Type B pancreatic cell (in vitro differentiated cells): ENCODE results near the gene GDE1. TPM values are rescaled to one million over a fixed set of nuclear protein-coding genes. Genes with fewer than 3 reads are reported as not detected.

Source experiments
- DNase-seq: peaks from one replicate; pipeline ENCODE4 v3.0.0; 2021; ENCODE audit warnings: mixed read lengths; ENCODE audit not compliant: unreplicated experiment; ENCODE audit errors: extremely low spot score
- H3K27ac Mint-ChIP-seq: 2 replicates; pipeline ENCODE4 v1.8.0; 2021; ENCODE audit warnings: mild to moderate bottlenecking, mixed read lengths
- H3K27me3 Mint-ChIP-seq: 2 replicates; pipeline ENCODE4 v1.8.0; 2021; ENCODE audit warnings: mixed read lengths
- H3K36me3 Mint-ChIP-seq: 2 replicates; pipeline ENCODE4 v1.8.0; 2021; ENCODE audit warnings: mixed read lengths
- H3K4me1 Mint-ChIP-seq: one replicate; pipeline ENCODE4 v1.8.0; 2021; ENCODE audit warnings: mixed read lengths; ENCODE audit not compliant: unreplicated experiment
- H3K4me3 Mint-ChIP-seq: 2 replicates; pipeline ENCODE4 v1.8.0; 2021; ENCODE audit warnings: mild to moderate bottlenecking, mixed read lengths
- H3K9me3 Mint-ChIP-seq: 2 replicates; pipeline ENCODE4 v1.8.0; 2021; ENCODE audit warnings: mixed read lengths
- CTCF ChIP-seq: fragments of 200-600 bp; sonication (generic); conservative IDR thresholded peaks from 2 replicates; pipeline ENCODE4 v1.5.0; 2021; ENCODE audit warnings: antibody characterized with exemption, mild to moderate bottlenecking
- total RNA-seq: library from RNA; stranded (reverse); gene quantifications from 2 replicates; pipeline ENCODE4 v1.2.1, GENCODE V29; 2021; ENCODE audit warnings: low replicate concordance

GDE1 gene
- total RNA-seq, 1 donor from 2014 or later, result 66.7 TPM

GRCh38 chr16:19482291-19482690 is 39.6 kb downstream of the GDE1 start:
- no peak for DNase-seq
- Mint-ChIP-seq H3K9me3 (no peaks in the 10 kb centered on the region), H3K27me3 (no peaks in the 10 kb centered on the region), H3K27ac (no peak overlapping the region), H3K4me3 (no peak overlapping the region), H3K36me3 (no peaks in the 10 kb centered on the region), H3K4me1 (no peaks in the 10 kb centered on the region)
- no peak for TF ChIP-seq CTCF

- no peaks in the 10 kb centered on the region for H3K27me3 Mint-ChIP-seq
These were observed 40.1 kb downstream of the GDE1 start for GRCh38 chr16:19481769-19482168.

GRCh38 chr16:19481296-19481695 is 40.6 kb downstream of the GDE1 start:
- Mint-ChIP-seq H3K4me1 (no peaks in the 10 kb centered on the region), H3K27me3 (no peaks in the 10 kb centered on the region), H3K27ac (no peak overlapping the region), H3K9me3 (no peaks in the 10 kb centered on the region), H3K36me3 (no peaks in the 10 kb centered on the region), H3K4me3 (no peak overlapping the region)
- DNase-seq, result no peak
- no peak for TF ChIP-seq CTCF

More at GRCh38 chr16:19481769-19482168, 40.1 kb downstream of the GDE1 start:
- no peak overlapping the region for H3K4me3 Mint-ChIP-seq
- H3K36me3 Mint-ChIP-seq, result no peaks in the 10 kb centered on the region
- TF ChIP-seq CTCF, result no peak
- no peak overlapping the region for H3K27ac Mint-ChIP-seq
- H3K4me1 Mint-ChIP-seq, result no peaks in the 10 kb centered on the region
- H3K9me3 Mint-ChIP-seq, result no peaks in the 10 kb centered on the region
- DNase-seq, result no peak

- no peak overlapping the region for H3K4me3 Mint-ChIP-seq
- H3K36me3 Mint-ChIP-seq, result no peaks in the 10 kb centered on the region
- H3K27ac Mint-ChIP-seq, result no peak overlapping the region
- TF ChIP-seq CTCF, result no peak
- no peak for DNase-seq
- H3K4me1 Mint-ChIP-seq, result no peaks in the 10 kb centered on the region
- H3K27me3 Mint-ChIP-seq, result no peaks in the 10 kb centered on the region
- H3K9me3 Mint-ChIP-seq, result no peaks in the 10 kb centered on the region
These were observed 42.6 kb downstream of the GDE1 start for GRCh38 chr16:19479302-19479721.

GRCh38 chr16:19478505-19478904 is 43.4 kb downstream of the GDE1 start:
- Mint-ChIP-seq H3K36me3 (no peaks in the 10 kb centered on the region), H3K27me3 (no peaks in the 10 kb centered on the region), H3K4me1 (no peaks in the 10 kb centered on the region), H3K9me3 (no peaks in the 10 kb centered on the region), H3K27ac (no peak overlapping the region), H3K4me3 (no peak overlapping the region)
- no peak for DNase-seq
- no peak for TF ChIP-seq CTCF

GRCh38 chr16:19474617-19475016 is 47.3 kb downstream of the GDE1 start:
- peak; percentile 26 for TF ChIP-seq CTCF
- no peaks in the 10 kb centered on the region for H3K36me3 Mint-ChIP-seq
- no peaks in the 10 kb centered on the region for H3K4me1 Mint-ChIP-seq
- H3K27me3 Mint-ChIP-seq, result no peaks in the 10 kb centered on the region
- no peaks in the 10 kb centered on the region for H3K9me3 Mint-ChIP-seq
- DNase-seq, result no peak
- H3K4me3 Mint-ChIP-seq, result no peak overlapping the region
- no peak overlapping the region for H3K27ac Mint-ChIP-seq
